Keratinocyte (primary cell): Measurements from ENCODE around the gene HPS1. TPM values are rescaled to one million over a fixed set of nuclear protein-coding genes. Genes with fewer than 3 reads are reported as not detected.

Experiments
- DNase-seq: peaks from one replicate; pipeline ENCODE4 v3.0.0-alpha.2; 2011; ENCODE audit warnings: low read depth, missing footprints, low spot score
- FAIRE-seq: peaks from 2 replicates; lab custom pipeline; 2011; peaks lifted over from hg19 to GRCh38; lab: Jason Lieb, UNC
- H2AFZ ChIP-seq: 2 replicates; pipeline ENCODE4 v1.6.0; 2012; ENCODE audit warnings: low read length, control low read depth, inconsistent platforms; ENCODE audit not compliant: control insufficient read depth
- H3K27ac ChIP-seq: 2 replicates; pipeline ENCODE4 v1.5.1; 2011; ENCODE audit warnings: low read length; ENCODE audit not compliant: control insufficient read depth, insufficient read depth
- H3K27me3 ChIP-seq: 3 replicates; pipeline ENCODE4 v1.6.0; 2011; ENCODE audit warnings: low read length; ENCODE audit not compliant: control insufficient read depth, insufficient read depth; ENCODE audit errors: extremely low read depth
- H3K36me3 ChIP-seq, 2 experiments: 2 replicates in 1 of 2; 3 replicates in 1 of 2; pipeline ENCODE4 v1.5.1; 2011; ENCODE audit warnings: low read length in 2 of 2, mild to moderate bottlenecking in 1 of 2; ENCODE audit not compliant: control insufficient read depth in 2 of 2, insufficient read depth in 2 of 2; ENCODE audit errors: extremely low read depth in 1 of 2
- H3K4me1 ChIP-seq: 3 replicates; pipeline ENCODE4 v1.5.1; 2011; ENCODE audit warnings: low read length; ENCODE audit not compliant: control insufficient read depth, insufficient read depth; ENCODE audit errors: extremely low read depth
- H3K4me2 ChIP-seq: 3 replicates; pipeline ENCODE4 v1.6.0; 2011; ENCODE audit warnings: low read depth, low read length; ENCODE audit not compliant: control insufficient read depth, insufficient read depth; ENCODE audit errors: extremely low read depth
- H3K4me3 ChIP-seq, 3 experiments: fragments of 200-600 bp in 1 of 3; sonication (generic) in 1 of 3; 2 replicates in 2 of 3; 3 replicates in 1 of 3; pipeline ENCODE4 v1.5.1; 2011 to 2016; ENCODE audit warnings: low read length in 3 of 3, mild to moderate bottlenecking in 3 of 3, control low read depth in 2 of 3, inconsistent platforms in 1 of 3, low read depth in 1 of 3, mixed read lengths in 1 of 3, mixed run types in 1 of 3, moderate library complexity in 1 of 3; ENCODE audit not compliant: control insufficient read depth in 2 of 3, insufficient read depth in 2 of 3; ENCODE audit errors: extremely low read depth in 1 of 3
- H3K79me2 ChIP-seq: 2 replicates; pipeline ENCODE4 v1.6.0; 2012; ENCODE audit warnings: low read length; ENCODE audit not compliant: control insufficient read depth, insufficient read depth
- H3K9ac ChIP-seq: 3 replicates; pipeline ENCODE4 v1.6.0; 2011; ENCODE audit warnings: low read length; ENCODE audit not compliant: control insufficient read depth, insufficient read depth; ENCODE audit errors: extremely low read depth
- H3K9me1 ChIP-seq: 3 replicates; pipeline ENCODE4 v1.6.0; 2011; ENCODE audit warnings: low read length; ENCODE audit not compliant: control insufficient read depth, insufficient read depth; ENCODE audit errors: extremely low read depth
- H3K9me3 ChIP-seq: 2 replicates; pipeline ENCODE4 v1.5.1; 2012; ENCODE audit warnings: low read depth, low read length; ENCODE audit not compliant: control insufficient read depth
- H4K20me1 ChIP-seq: 3 replicates; pipeline ENCODE4 v1.6.0; 2011; ENCODE audit warnings: low read length; ENCODE audit not compliant: control insufficient read depth, insufficient read depth; ENCODE audit errors: extremely low read depth
- EZH2 ChIP-seq: IDR thresholded peaks from one replicate; pipeline ENCODE4 v1.6.1; 2012; ENCODE audit warnings: inconsistent platforms, mild to moderate bottlenecking, low read length, moderate library complexity
- dilution Hi-C: fragments of 300-500 bp; cut with MboI; formaldehyde crosslinking; loops from one replicate; pipeline ENCODE4 v1.7.0; 2020; ENCODE audit warnings: low sequenced_read_pairs; ENCODE audit not compliant: extremely low pct_ligation_motif_present
- polyA plus RNA-seq, 5 experiments: library from polyadenylated mRNA; depleted of rRNA in 3 of 5; stranded (reverse) in 3 of 5; stranded (forward) in 1 of 5; unstranded in 1 of 5; fragments of >200 nt; gene quantifications; 1 replicate in 1 of 5; 2 replicates in 3 of 5; 3 replicates in 1 of 5; pipeline versions ENCODE4 v1.2.1 to v1.2.3, GENCODE V29; 2011 to 2012; ENCODE audit warnings: missing spikeins in 2 of 5, low read depth in 1 of 5, low replicate concordance in 1 of 5
- TF ChIP-seq, protein P1 (sequence below), 3 experiments: IDR thresholded peaks in 1 of 3; conservative IDR thresholded peaks in 1 of 3; optimal IDR thresholded peaks in 1 of 3; 2 replicates in 2 of 3; 3 replicates in 1 of 3; pipeline versions ENCODE3 to v1.5.1; 2011; ENCODE audit warnings: low read length in 3 of 3, mild to moderate bottlenecking in 3 of 3, moderate library complexity in 2 of 3, control low read depth in 1 of 3, inconsistent platforms in 1 of 3; ENCODE audit not compliant: insufficient read depth in 2 of 3; ENCODE audit errors: extremely low read depth in 1 of 3

HPS1 gene
- polyA plus RNA-seq, 1 donor (not counting 4 experiments of a cell fraction or from before 2014, with no cell fraction given), result 39.4 TPM

DNA sequence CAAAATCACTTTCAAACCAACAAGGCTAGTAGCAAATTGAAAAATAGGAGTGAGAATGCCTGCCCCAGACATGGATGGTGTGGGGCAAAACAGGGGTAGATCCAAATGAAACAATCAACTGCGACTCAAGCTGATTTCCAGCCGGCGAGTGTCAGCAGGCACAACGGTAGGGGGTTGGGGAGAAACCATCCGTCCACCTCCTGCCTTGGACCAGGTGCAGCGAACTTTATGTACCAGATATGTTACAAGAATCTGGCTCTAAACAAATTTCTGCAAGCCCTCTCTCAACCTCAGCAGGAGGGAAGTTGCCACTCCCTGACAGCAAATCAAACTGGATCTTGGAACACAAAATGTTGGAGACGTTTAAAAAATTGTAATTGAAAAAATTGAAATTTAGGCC, 76.9 kb downstream of the HPS1 start:
- peaks cover 4% of the 10 kb centered on the region for H3K27me3 ChIP-seq
- DNase-seq, result no peak
- no peak overlapping the region for H2AFZ ChIP-seq
- no peak overlapping the region for H3K4me2 ChIP-seq
- peaks cover 9% of the 10 kb centered on the region for H3K4me1 ChIP-seq
- H3K36me3 ChIP-seq, result no peaks in the 10 kb centered on the region
- no peaks in the 10 kb centered on the region for H4K20me1 ChIP-seq
- H3K4me3 ChIP-seq, result no peak overlapping the region
- no peaks in the 10 kb centered on the region for H3K79me2 ChIP-seq
- no peaks in the 10 kb centered on the region for H3K9me3 ChIP-seq
- dilution Hi-C loops, result no loop called here
- H3K9me1 ChIP-seq, result no peaks in the 10 kb centered on the region
- H3K9ac ChIP-seq, result no peak overlapping the region
- FAIRE-seq, result no peak
- TF ChIP-seq, protein P1, sequence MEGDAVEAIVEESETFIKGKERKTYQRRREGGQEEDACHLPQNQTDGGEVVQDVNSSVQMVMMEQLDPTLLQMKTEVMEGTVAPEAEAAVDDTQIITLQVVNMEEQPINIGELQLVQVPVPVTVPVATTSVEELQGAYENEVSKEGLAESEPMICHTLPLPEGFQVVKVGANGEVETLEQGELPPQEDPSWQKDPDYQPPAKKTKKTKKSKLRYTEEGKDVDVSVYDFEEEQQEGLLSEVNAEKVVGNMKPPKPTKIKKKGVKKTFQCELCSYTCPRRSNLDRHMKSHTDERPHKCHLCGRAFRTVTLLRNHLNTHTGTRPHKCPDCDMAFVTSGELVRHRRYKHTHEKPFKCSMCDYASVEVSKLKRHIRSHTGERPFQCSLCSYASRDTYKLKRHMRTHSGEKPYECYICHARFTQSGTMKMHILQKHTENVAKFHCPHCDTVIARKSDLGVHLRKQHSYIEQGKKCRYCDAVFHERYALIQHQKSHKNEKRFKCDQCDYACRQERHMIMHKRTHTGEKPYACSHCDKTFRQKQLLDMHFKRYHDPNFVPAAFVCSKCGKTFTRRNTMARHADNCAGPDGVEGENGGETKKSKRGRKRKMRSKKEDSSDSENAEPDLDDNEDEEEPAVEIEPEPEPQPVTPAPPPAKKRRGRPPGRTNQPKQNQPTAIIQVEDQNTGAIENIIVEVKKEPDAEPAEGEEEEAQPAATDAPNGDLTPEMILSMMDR (optimal IDR thresholded peaks at IDR 0.05 in 1 of 3, IDR thresholded peaks at IDR 0.05 in 1 of 3, conservative IDR thresholded peaks at IDR 0.05 in 1 of 3; ENCODE audit: extremely low read depth in 1 of 3, insufficient read depth in 2 of 3, low read length in 3 of 3), result no peak
- no peak for TF ChIP-seq EZH2
- H3K27ac ChIP-seq, result no peak overlapping the region

GRCh38 chr10:98368644-98369043, 78.1 kb downstream of the HPS1 start:
- no peak overlapping the region for H2AFZ ChIP-seq
- no peak overlapping the region for H3K4me3 ChIP-seq
- H3K4me2 ChIP-seq, result no peak overlapping the region
- TF ChIP-seq, protein P1 (optimal IDR thresholded peaks at IDR 0.05 in 1 of 3, IDR thresholded peaks at IDR 0.05 in 1 of 3, conservative IDR thresholded peaks at IDR 0.05 in 1 of 3; ENCODE audit: extremely low read depth in 1 of 3, insufficient read depth in 2 of 3, low read length in 3 of 3), result no peak
- TF ChIP-seq EZH2, result no peak
- no peak overlapping the region for H3K9ac ChIP-seq
- H3K79me2 ChIP-seq, result no peaks in the 10 kb centered on the region
- H3K4me1 ChIP-seq, result no peaks in the 10 kb centered on the region
- no peak overlapping the region for H3K27ac ChIP-seq
- DNase-seq (no peak), FAIRE-seq (no peak)
- dilution Hi-C loops, result no loop called here
- no peaks in the 10 kb centered on the region for H4K20me1 ChIP-seq
- peaks cover 4% of the 10 kb centered on the region for H3K27me3 ChIP-seq
- no peaks in the 10 kb centered on the region for H3K36me3 ChIP-seq
- no peaks in the 10 kb centered on the region for H3K9me3 ChIP-seq
- H3K9me1 ChIP-seq, result no peaks in the 10 kb centered on the region
